Mesenchymal stem cell (in vitro differentiated cells and primary cell): ENCODE results near the gene ZNF740.

Source experiments
- DNase-seq: peaks from one replicate; pipeline ENCODE4 v3.0.0-alpha.2; 2013
- H2AFZ ChIP-seq: one replicate; pipeline ENCODE4 v1.6.1; 2013; ENCODE audit warnings: low read depth, mild to moderate bottlenecking, control low read depth, inconsistent platforms, low read length, moderate library complexity
- H2AK5ac ChIP-seq: 2 replicates; pipeline ENCODE4 v1.6.1; 2013; ENCODE audit warnings: low read length, moderate library complexity, mild to moderate bottlenecking, inconsistent platforms; ENCODE audit not compliant: severe bottlenecking
- H2BK120ac ChIP-seq: one replicate; pipeline ENCODE4 v1.6.1; 2013; ENCODE audit warnings: low read depth, mild to moderate bottlenecking, inconsistent platforms, low read length, moderate library complexity
- H2BK12ac ChIP-seq, 2 experiments: one replicate each; pipeline ENCODE4 v1.6.1; 2013; ENCODE audit warnings: inconsistent platforms in 2 of 2, low read length in 2 of 2, mild to moderate bottlenecking in 2 of 2, moderate library complexity in 2 of 2, control low read depth in 1 of 2
- H2BK15ac ChIP-seq: one replicate; pipeline ENCODE4 v1.6.1; 2013; ENCODE audit warnings: mild to moderate bottlenecking, low read depth, inconsistent platforms; ENCODE audit not compliant: poor library complexity, severe bottlenecking
- H2BK5ac ChIP-seq: 2 replicates; pipeline ENCODE4 v1.6.1; 2013; ENCODE audit warnings: low read depth, mild to moderate bottlenecking, low read length, control low read depth, inconsistent platforms; ENCODE audit not compliant: poor library complexity, severe bottlenecking
- H3K14ac ChIP-seq, 2 experiments: one replicate each; pipeline ENCODE4 v1.6.1; 2013; ENCODE audit warnings: inconsistent platforms in 2 of 2, low read length in 2 of 2, control low read depth in 1 of 2, mild to moderate bottlenecking in 1 of 2, moderate library complexity in 1 of 2
- H3K18ac ChIP-seq, 2 experiments: one replicate each; pipeline ENCODE4 v1.6.1; 2013; ENCODE audit warnings: inconsistent platforms in 2 of 2, low read length in 2 of 2, control low read depth in 1 of 2, low read depth in 1 of 2, mild to moderate bottlenecking in 1 of 2
- H3K23ac ChIP-seq, 2 experiments: one replicate each; pipeline ENCODE4 v1.6.1; 2013; ENCODE audit warnings: inconsistent platforms in 2 of 2, low read length in 2 of 2, mild to moderate bottlenecking in 2 of 2, moderate library complexity in 2 of 2, control low read depth in 1 of 2
- H3K27ac ChIP-seq: 2 replicates; pipeline ENCODE4 v1.5.1; 2013; ENCODE audit warnings: mild to moderate bottlenecking, moderate library complexity, low read length, control low read depth, inconsistent platforms; ENCODE audit not compliant: poor library complexity, severe bottlenecking
- H3K27me3 ChIP-seq, 2 experiments: 2 replicates each; pipeline versions ENCODE4 v1.6.1 to v1.7.0; 2013; ENCODE audit warnings: low read length in 2 of 2, mild to moderate bottlenecking in 2 of 2, moderate library complexity in 2 of 2, control low read depth in 1 of 2, inconsistent platforms in 1 of 2; ENCODE audit not compliant: control insufficient read depth in 1 of 2, insufficient read depth in 1 of 2
- H3K36me3 ChIP-seq, 2 experiments: 2 replicates each; pipeline versions ENCODE4 v1.6.1 to v1.7.0; 2013; ENCODE audit warnings: low read length in 2 of 2, control low read depth in 1 of 2, inconsistent platforms in 1 of 2, low read depth in 1 of 2, mild to moderate bottlenecking in 1 of 2; ENCODE audit not compliant: insufficient read depth in 2 of 2, control insufficient read depth in 1 of 2
- H3K4ac ChIP-seq, 2 experiments: one replicate each; pipeline ENCODE4 v1.6.1; 2013; ENCODE audit warnings: inconsistent platforms in 2 of 2, low read length in 2 of 2, mild to moderate bottlenecking in 2 of 2, moderate library complexity in 2 of 2, control low read depth in 1 of 2, low read depth in 1 of 2
- H3K4me1 ChIP-seq: 2 replicates; pipeline ENCODE4 v1.6.1; 2013; ENCODE audit warnings: low read depth, low read length, control low read depth; ENCODE audit not compliant: control insufficient read depth, insufficient read depth
- H3K4me2 ChIP-seq: 2 replicates; pipeline ENCODE4 v1.6.1; 2013; ENCODE audit warnings: low read length, mild to moderate bottlenecking, inconsistent platforms; ENCODE audit not compliant: poor library complexity, severe bottlenecking
- H3K4me3 ChIP-seq, 2 experiments: 2 replicates each; pipeline versions ENCODE4 v1.5.1 to v1.7.0; 2013; ENCODE audit warnings: low read length in 2 of 2, mild to moderate bottlenecking in 2 of 2, control low read depth in 1 of 2, low read depth in 1 of 2; ENCODE audit not compliant: insufficient read depth in 1 of 2
- H3K79me1 ChIP-seq: replicated peaks from 2 replicates; pipeline ENCODE4 v1.6.1; 2013; ENCODE audit warnings: mild to moderate bottlenecking, control low read depth, low read length, inconsistent platforms; ENCODE audit not compliant: poor library complexity, severe bottlenecking
- H3K9ac ChIP-seq: 2 replicates; pipeline ENCODE4 v1.7.0; 2013; ENCODE audit warnings: mild to moderate bottlenecking, low read length, moderate library complexity
- H3K9me3 ChIP-seq: 2 replicates; pipeline ENCODE4 v1.7.0; 2013; ENCODE audit warnings: mild to moderate bottlenecking, low read length; ENCODE audit not compliant: control insufficient read depth
- H4K8ac ChIP-seq: one replicate; pipeline ENCODE4 v1.6.1; 2013; ENCODE audit warnings: inconsistent platforms, mild to moderate bottlenecking, low read length, moderate library complexity
- H4K91ac ChIP-seq: one replicate; pipeline ENCODE4 v1.6.1; 2013; ENCODE audit warnings: mild to moderate bottlenecking, low read length, inconsistent platforms
- WGBS: methylation state at CpG from one replicate; pipeline ENCODE4 v1.1.7; 2013; ENCODE audit warnings: mixed read lengths; 5-methylcytosine and 5-hydroxymethylcytosine counted together

The ZNF740 gene

GRCh38 chr12:53232646-53233461 is 52.3 kb downstream of the ZNF740 start:
- peak overlapping the region; percentile 73 for H4K91ac ChIP-seq
- peaks cover 0 to 40% of the 10 kb centered on the region in 2 experiments for H3K27me3 ChIP-seq
- peak overlapping the region; percentile 74 for H2BK15ac ChIP-seq
- H2AFZ ChIP-seq, result peak overlapping the region; percentile 6
- DNase-seq, result peak; percentile 47
- no peak overlapping the region for H2BK5ac ChIP-seq
- peaks cover 5% of the 10 kb centered on the region in 2 experiments for H3K36me3 ChIP-seq
- peaks cover 29% of the 10 kb centered on the region for H3K4me1 ChIP-seq
- H2BK12ac ChIP-seq, result peak overlapping the region; percentile 33 to 52
- peak overlapping the region; percentile 70 for H4K8ac ChIP-seq
- H3K4me2 ChIP-seq, result peak overlapping the region; percentile 68
- peak overlapping the region; percentile 34 to 46 for H3K4ac ChIP-seq
- peak overlapping the region; percentile 81 for H3K9ac ChIP-seq
- H3K27ac ChIP-seq, result no peak overlapping the region
- no peak overlapping the region for H3K23ac ChIP-seq
- H3K4me3 ChIP-seq, result peak overlapping the region; percentile 45 to 82
- peak overlapping the region in 1 of 2 experiments; percentile 80 for H3K14ac ChIP-seq
- no peak overlapping the region for H2AK5ac ChIP-seq
- 32% methylated on average over 6 of the region's 11 CpGs for WGBS
- peak overlapping the region; percentile 42 for H2BK120ac ChIP-seq
- H3K9me3 ChIP-seq, result no peaks in the 10 kb centered on the region
- peaks cover 8% of the 10 kb centered on the region for H3K79me1 ChIP-seq
- H3K18ac ChIP-seq, result peak overlapping the region; percentile 64 to 70

- Histone ChIP-seq H2BK15ac (no peak overlapping the region), H3K27me3 (peaks cover 0 to 40% of the 10 kb centered on the region in 2 experiments), H3K18ac (peak overlapping the region; percentile 31 to 37), H3K4me2 (no peak overlapping the region), H3K36me3 (peaks cover 0 to 5% of the 10 kb centered on the region in 2 experiments), H3K79me1 (peaks cover 8% of the 10 kb centered on the region), H3K4ac (peak overlapping the region in 1 of 2 experiments; percentile 52), H3K4me3 (peak overlapping the region in 1 of 2 experiments; percentile 82), H4K91ac (peak overlapping the region; percentile 81), H2AK5ac (no peak overlapping the region), H3K14ac (no peak overlapping the region), H2AFZ (no peak overlapping the region), H2BK12ac (peak overlapping the region in 1 of 2 experiments; percentile 52), H3K4me1 (peaks cover 29% of the 10 kb centered on the region), H2BK120ac (peak overlapping the region; percentile 44), H3K9me3 (no peaks in the 10 kb centered on the region), H4K8ac (peak overlapping the region; percentile 77), H3K27ac (no peak overlapping the region), H3K9ac (peak overlapping the region; percentile 81), H2BK5ac (no peak overlapping the region), H3K23ac (no peak overlapping the region)
- 62% methylated on average over 5 of the region's 7 CpGs for WGBS
- DNase-seq, result no peak
Observed at GRCh38 chr12:53233671-53234121, 53.2 kb downstream of the ZNF740 start.

DNA sequence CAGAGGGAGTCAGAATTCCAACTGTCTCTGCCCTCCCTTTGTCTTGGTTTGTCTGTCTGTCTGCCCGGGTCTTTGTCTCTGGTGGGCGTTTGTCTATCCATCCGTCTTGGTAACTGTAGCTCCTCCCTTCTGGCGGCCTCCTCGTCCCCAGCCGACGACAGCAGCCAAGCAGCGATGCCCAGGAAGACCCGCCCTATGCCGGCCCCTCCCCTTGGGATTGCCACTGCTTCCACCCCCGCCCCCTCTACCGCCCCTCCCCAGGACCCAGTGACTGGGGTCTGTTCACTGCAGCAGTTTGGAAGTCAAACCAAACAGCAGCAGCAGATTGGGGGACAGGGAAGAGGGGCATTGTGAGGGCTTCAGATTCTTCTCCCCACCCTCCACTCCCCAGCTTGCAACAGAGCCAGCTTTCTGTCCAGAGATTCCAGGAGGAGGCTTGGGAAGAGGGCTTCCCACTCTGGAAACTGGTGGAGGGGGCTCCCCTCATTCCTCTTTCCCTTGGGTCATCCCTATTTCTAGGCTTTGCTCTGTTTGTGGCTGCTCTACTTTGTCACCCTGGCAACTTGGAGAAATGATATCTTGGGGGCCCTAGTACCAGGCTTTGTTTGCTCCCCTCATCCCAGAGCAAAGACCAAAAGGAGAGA is 53.9 kb downstream of the ZNF740 start:
- Histone ChIP-seq H3K23ac (no peak overlapping the region), H3K79me1 (peaks cover 8% of the 10 kb centered on the region), H2BK120ac (peak overlapping the region; percentile 44), H4K91ac (peak overlapping the region; percentile 81), H3K4me1 (peaks cover 29% of the 10 kb centered on the region), H3K18ac (peak overlapping the region in 1 of 2 experiments; percentile 31), H3K27me3 (peaks cover 0 to 40% of the 10 kb centered on the region in 2 experiments), H3K4ac (peak overlapping the region in 1 of 2 experiments; percentile 52), H4K8ac (peak overlapping the region; percentile 77), H3K4me3 (peak overlapping the region in 1 of 2 experiments; percentile 82), H3K36me3 (peaks cover 0 to 5% of the 10 kb centered on the region in 2 experiments), H3K9me3 (no peaks in the 10 kb centered on the region), H2AK5ac (no peak overlapping the region), H3K4me2 (no peak overlapping the region), H2AFZ (no peak overlapping the region), H3K27ac (no peak overlapping the region), H2BK5ac (no peak overlapping the region), H2BK15ac (no peak overlapping the region), H2BK12ac (no peak overlapping the region), H3K9ac (peak overlapping the region; percentile 81), H3K14ac (no peak overlapping the region)
- no peak for DNase-seq
- 3% methylated on average over 7 of the region's 12 CpGs for WGBS

GRCh38 chr12:53235164-53235563 is 54.6 kb downstream of the ZNF740 start:
- Histone ChIP-seq H3K9me3 (no peaks in the 10 kb centered on the region), H3K27ac (no peak overlapping the region), H2BK5ac (no peak overlapping the region), H4K91ac (no peak overlapping the region), H3K27me3 (peaks cover 0 to 40% of the 10 kb centered on the region in 2 experiments), H3K9ac (no peak overlapping the region), H3K79me1 (peaks cover 8% of the 10 kb centered on the region), H2BK120ac (no peak overlapping the region), H3K36me3 (peaks cover 0 to 4% of the 10 kb centered on the region in 2 experiments), H3K4me3 (no peak overlapping the region), H2BK12ac (no peak overlapping the region), H3K18ac (no peak overlapping the region), H3K23ac (no peak overlapping the region), H4K8ac (no peak overlapping the region), H2BK15ac (no peak overlapping the region), H3K4me1 (peaks cover 29% of the 10 kb centered on the region), H3K14ac (no peak overlapping the region), H3K4ac (no peak overlapping the region), H2AFZ (no peak overlapping the region), H3K4me2 (no peak overlapping the region), H2AK5ac (no peak overlapping the region)
- WGBS, result 94% methylated on average over 2 of the region's 3 CpGs
- no peak for DNase-seq
